NOMO-1 (cell line): ENCODE data around the gene LGALS3BP.
"Not testable (repeated sequence)": the region's sequence is repeated elsewhere in the genome, so short reads cannot be mapped to it uniquely, and the experiment has no call there.

Experiments
- DNase-seq, 2 experiments: peaks; one replicate each; lab custom pipeline; 2025; ENCODE audit not compliant: unreplicated experiment in 2 of 2; lab: John Stamatoyannopoulos, UW

The LGALS3BP gene

GRCh38 chr17:78966123-78966813 lies 13.5 kb downstream of the LGALS3BP start:
- no peak for DNase-seq

DNA sequence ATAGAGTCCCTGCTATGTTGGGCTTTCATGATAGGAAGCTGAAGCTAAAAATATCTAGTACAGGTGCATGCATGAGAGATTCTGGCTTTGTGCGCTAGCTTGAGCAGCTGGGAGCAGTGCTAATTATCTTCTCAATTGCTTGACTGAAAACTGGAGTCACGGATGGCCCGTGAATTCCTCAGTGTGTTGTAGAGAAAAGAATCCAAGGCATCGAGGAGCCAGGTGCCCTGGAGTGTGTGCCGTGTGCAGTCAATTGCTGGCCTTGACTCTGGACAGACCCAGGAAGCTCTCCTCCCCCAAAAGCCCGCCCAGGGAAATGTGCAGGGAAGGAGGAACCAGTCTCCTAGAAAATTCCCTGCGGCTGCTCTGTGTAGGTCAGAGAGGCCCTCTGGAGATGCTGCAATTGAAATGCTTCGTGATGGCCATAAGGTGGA lies 14.2 kb downstream of the LGALS3BP start:
- DNase-seq = no peak

DNA sequence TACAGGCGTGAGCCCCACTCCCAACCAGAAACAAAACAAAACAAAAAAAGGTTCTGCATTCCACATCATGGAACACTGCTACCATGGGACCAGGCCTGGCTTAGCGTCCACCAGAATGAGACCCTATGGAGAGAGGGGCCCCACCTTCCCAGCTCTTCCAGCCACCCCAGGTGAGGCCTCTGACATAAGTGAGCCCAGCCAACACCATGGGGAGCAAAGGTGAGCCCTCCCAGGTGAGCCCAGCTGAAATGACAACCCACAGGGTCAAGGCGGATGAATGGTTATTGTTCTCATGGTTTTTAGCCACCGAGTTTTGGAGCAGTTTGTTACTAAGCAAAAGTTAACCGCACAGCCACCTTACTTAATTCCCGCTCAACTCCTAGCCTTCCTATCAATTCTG lies 16.3 kb downstream of the LGALS3BP start:
- no peak for DNase-seq

DNA sequence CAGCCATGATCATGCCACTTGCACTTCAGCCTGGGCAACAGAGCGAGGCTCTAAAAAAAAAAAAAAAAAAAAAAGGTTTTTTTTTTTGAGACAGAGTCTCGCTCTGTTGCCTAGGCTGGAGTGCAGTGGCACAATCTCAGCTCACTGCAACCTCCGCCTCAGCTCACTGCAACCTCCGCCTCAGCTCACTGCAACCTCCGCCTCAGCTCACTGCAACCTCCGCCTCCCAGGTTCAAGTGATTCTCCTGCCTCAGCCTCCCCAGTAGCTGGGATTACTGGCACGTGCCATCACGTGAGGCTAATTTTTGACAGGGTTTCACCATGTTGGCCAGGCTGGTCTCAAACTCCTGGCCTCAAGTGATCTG lies 16.8 kb downstream of the LGALS3BP start:
- not testable (repeated sequence) for DNase-seq

GRCh38 chr17:78962345-78962983 lies 17.3 kb downstream of the LGALS3BP start:
- DNase-seq = no peak

DNA sequence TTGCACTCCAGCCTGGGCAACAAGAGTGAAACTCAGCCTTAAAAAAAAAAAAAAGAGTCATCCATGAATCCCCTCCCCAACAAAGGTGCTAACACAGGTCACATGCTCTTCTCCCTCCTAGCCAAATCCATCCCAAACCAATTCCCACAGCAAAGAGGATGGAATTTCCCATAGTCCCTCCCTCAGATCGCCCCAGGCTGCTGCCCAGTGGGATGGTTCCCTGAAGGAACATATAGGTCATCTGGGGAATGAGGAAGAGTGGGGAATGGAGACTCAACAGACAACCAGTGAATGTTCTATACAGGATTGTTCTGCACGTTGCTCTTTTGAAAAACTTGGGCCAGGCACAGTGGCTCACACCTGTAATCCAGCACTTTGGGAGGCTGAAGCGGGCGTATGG lies 18.2 kb downstream of the LGALS3BP start:
- no peak for DNase-seq

DNA sequence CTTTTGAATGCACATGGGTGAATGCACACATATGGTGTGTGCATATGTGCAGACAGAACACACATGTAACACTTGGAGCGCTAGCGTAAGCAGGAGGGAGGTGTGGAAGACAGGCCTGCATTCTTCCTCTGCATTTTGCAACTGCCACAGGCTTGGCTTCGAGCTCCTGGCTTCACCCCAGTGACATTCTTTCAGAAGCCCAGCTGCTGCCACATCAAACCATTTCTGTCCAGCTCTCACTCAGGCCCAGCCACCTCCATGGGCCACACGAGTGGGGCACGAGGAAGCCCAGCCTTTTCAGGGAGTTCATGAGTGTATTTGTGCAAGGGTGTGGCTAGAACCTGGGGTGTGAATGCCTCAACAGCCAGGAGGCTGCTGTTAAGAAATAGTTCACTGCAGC lies 18.8 kb downstream of the LGALS3BP start:
- no peak for DNase-seq

DNA sequence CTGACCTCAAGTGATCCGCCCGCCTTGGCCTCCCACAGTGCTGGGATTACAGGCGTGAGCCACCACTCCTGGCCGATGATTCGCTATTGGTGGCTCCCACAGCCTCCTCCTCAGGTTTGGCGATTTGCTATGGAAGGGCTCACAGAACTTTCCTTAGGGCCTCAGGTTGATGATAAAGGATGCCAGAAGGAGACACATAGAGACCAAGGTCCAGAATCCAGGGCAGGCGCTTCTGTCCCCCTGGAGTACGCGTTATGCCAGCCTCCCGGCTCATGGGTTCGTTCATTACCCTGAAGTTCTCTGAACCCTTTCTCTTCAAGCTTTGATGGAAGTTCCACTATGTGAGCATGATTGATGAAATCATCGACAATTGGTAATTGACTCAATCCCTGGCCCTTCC lies 19.9 kb downstream of the LGALS3BP start:
- no peak for DNase-seq

GRCh38 chr17:78958641-78959127 lies 21.0 kb downstream of the LGALS3BP start:
- no peak for DNase-seq

- no peak for DNase-seq
Observed at GRCh38 chr17:78957128-78957527, 22.6 kb downstream of the LGALS3BP start.

GRCh38 chr17:78956254-78956653 lies 23.5 kb downstream of the LGALS3BP start:
- no peak for DNase-seq

- DNase-seq = no peak
Observed at GRCh38 chr17:78954684-78955083, 25.0 kb downstream of the LGALS3BP start.

DNA sequence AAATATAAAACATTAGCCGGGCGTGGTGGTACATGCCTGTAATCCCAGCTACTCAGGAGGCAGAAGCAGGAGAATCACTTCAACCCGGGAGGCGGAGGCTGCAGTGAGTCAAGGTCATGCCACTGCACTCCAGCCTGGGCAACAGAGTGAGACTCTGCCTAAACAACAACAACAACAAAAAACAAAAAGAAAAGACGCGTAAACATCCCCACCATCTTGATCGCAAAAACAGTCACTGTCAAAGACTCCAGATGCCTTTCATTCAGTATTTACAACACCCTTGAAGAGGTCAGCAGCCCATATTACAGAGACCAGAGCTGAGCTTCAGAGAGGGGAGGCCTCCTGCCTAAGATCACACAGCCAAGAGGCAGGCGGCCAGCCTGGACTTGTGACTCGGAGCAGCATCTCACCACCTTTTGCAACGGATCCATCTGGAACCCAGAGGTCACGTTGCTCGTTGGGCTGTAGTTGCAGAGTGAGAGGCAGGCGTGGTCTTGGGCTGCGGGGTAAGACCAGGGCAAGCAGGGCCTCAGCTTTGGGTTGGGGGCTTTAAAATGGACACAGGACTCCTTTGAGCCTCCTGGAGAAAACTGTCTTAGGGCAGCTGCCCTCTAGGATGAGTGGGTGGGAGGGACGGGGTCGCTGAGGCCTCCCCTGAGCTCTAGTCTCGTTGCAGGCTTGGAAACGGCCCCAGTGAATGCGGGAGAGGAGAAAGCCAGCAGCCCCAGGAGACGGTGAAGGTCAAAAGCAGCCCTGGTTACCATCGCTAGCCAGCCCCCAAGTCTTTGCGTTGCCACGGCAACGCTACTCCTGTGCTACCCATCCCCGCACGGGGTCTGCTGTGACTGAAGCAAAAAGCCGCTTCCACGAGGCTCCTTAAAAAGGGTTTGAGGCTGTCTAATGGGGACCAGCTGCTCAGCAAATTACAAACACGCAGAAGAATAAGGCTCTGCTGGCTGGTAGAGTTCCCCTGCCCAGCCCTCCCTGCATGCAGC lies 26.1 kb downstream of the LGALS3BP start:
- no peak for DNase-seq

DNA sequence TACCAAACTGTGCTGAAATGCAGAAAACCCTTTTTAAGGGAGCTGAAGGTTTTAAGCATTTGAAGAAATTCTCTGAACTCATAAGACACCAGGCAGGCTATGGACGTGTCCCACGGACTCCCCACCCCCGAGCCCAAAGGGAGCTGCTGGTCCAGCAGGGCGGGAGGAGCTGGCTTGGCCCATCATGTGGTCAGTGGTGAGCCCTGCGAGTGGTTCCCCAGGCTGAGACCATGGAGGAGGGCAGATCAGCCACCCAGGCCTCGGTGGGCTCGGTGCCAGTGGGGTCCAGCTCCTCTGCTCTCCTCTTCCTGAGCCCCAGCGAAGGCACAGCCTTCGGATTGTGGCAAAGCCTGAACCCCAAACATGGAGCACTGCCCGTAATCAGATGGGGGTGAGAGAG lies 27.0 kb downstream of the LGALS3BP start:
- DNase-seq = no peak

- no peak for DNase-seq
Observed at GRCh38 chr17:78951967-78952551, 27.7 kb downstream of the LGALS3BP start.

- DNase-seq = no peak
Observed at GRCh38 chr17:78950870-78951269, 28.9 kb downstream of the LGALS3BP start.

GRCh38 chr17:78947235-78948149 lies 32.2 kb downstream of the LGALS3BP start:
- DNase-seq = no peak

DNA sequence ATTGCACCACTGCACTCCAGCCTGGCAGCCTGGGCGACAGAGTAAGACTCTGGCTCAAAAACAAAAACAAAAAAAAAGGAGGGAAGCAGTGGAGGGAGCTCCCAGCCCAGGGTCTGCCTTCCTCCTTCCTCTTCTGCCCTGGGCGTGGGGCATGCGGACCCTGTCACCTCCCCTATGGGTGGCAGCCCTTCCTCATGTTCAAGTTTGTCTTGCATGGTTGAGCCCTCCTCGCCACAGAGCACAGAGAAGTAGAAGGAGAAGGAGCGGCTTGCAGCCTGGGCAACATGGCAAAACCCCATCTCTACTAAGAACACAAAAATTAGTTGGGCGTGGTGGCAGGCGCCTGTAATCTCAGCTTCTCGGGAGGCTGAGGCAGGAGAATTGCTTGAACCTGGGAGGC lies 33.1 kb downstream of the LGALS3BP start:
- DNase-seq = no peak

DNA sequence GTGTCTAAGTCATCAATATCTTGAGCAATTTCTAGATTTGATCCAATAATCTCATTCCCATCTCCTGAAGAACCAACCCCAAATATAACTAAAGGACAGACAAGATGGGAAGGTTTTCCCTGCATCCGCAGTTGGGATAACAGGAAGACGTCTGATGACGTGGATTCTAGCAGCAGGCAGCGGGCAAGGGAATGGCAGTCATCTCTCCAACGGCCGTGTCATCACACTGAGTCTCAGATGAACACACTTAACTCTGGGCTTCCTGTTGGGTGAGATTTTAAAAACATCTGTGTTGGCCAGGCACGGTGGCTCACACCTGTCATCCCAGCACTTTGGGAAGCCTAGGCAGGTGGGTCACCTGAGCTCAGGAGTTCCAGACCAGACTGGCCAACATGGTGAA lies 33.6 kb downstream of the LGALS3BP start:
- DNase-seq = no peak

DNA sequence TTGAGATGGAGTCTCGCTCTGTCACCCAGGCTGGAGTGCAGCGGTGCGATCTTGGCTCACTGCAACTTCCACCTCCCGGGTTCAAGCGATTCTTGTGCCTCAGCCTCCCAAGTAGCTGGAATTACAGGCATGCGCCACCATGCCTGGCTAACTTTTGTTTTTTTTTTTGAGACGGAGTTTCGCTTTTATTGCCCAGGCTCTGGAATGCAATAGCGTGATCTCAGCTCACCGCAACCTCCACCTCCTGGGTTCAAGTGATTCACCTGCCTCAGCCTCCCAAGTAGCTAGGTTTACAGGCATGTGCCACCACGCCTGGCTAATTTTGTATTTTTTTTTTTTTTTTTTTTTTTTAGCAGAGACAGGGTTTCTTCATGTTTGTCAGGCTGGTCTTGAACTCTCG lies 34.3 kb downstream of the LGALS3BP start:
- not testable (repeated sequence) for DNase-seq
